Hepatocyte (in vitro differentiated cells): ENCODE measurements around the gene NME7. TPM values are rescaled to one million over a fixed set of nuclear protein-coding genes. Genes with fewer than 3 reads are reported as not detected.

Source experiments
- DNase-seq: peaks from one replicate; pipeline ENCODE4 v3.0.0-alpha.2; 2016; ENCODE audit warnings: low spot score
- H2AFZ ChIP-seq: fragments of 200-600 bp; sonication (generic); 2 replicates; pipeline ENCODE4 v1.6.0; 2016; ENCODE audit warnings: antibody characterized with exemption, mild to moderate bottlenecking
- H3K27ac ChIP-seq: fragments of 200-600 bp; sonication (generic); 2 replicates; pipeline ENCODE4 v1.5.1; 2016; ENCODE audit warnings: mild to moderate bottlenecking
- H3K27me3 ChIP-seq: fragments of 200-600 bp; sonication (generic); 2 replicates; pipeline ENCODE4 v1.6.1; 2016
- H3K36me3 ChIP-seq: fragments of 200-600 bp; sonication (generic); replicated peaks from 2 replicates; pipeline ENCODE4 v1.5.1; 2016; ENCODE audit warnings: low read depth; ENCODE audit not compliant: insufficient read depth
- H3K4me1 ChIP-seq: fragments of 200-600 bp; sonication (generic); 2 replicates; pipeline ENCODE4 v1.5.1; 2016; ENCODE audit warnings: mild to moderate bottlenecking, moderate library complexity; ENCODE audit not compliant: insufficient read depth
- H3K4me2 ChIP-seq: fragments of 200-600 bp; sonication (generic); 2 replicates; pipeline ENCODE4 v1.6.0; 2016
- H3K4me3 ChIP-seq: fragments of 200-600 bp; sonication (generic); 2 replicates; pipeline ENCODE4 v1.5.1; 2016; ENCODE audit warnings: mild to moderate bottlenecking
- H3K79me2 ChIP-seq: fragments of 200-600 bp; sonication (generic); 2 replicates; pipeline ENCODE4 v1.6.0; 2017; ENCODE audit warnings: mild to moderate bottlenecking
- H3K9me2 ChIP-seq: fragments of 200-600 bp; sonication (generic); replicated peaks from 2 replicates; pipeline ENCODE4 v1.6.0; 2017; ENCODE audit warnings: mild to moderate bottlenecking; ENCODE audit not compliant: insufficient read depth
- H3K9me3 ChIP-seq: fragments of 200-600 bp; sonication (generic); 2 replicates; pipeline ENCODE4 v1.5.1; 2016; ENCODE audit warnings: low read depth, mild to moderate bottlenecking
- H4K20me1 ChIP-seq: fragments of 200-600 bp; sonication (generic); 2 replicates; pipeline ENCODE4 v1.6.0; 2016; ENCODE audit warnings: mild to moderate bottlenecking; ENCODE audit not compliant: insufficient read depth, poor library complexity, severe bottlenecking
- EZH2 ChIP-seq: fragments of 200-600 bp; sonication (generic); IDR thresholded peaks from 2 replicates; pipeline ENCODE4 v1.6.1; 2016; ENCODE audit warnings: antibody characterized with exemption, mild to moderate bottlenecking, borderline replicate concordance
- EZH2phosphoT487 ChIP-seq: fragments of 200-600 bp; sonication (generic); IDR thresholded peaks from one replicate; pipeline ENCODE4 v1.6.1; 2018; ENCODE audit warnings: antibody characterized with exemption, mild to moderate bottlenecking, low read depth, moderate library complexity; ENCODE audit not compliant: unreplicated experiment, severe bottlenecking
- WGBS: methylation state at CpG from one replicate; pipeline ENCODE4 v1.1.6; 2016; ENCODE audit warnings: low lambda C conversion rate; ENCODE audit errors: missing lambda C conversion rate; 5-methylcytosine and 5-hydroxymethylcytosine counted together
- polyA plus RNA-seq: library from polyadenylated mRNA; unstranded; fragments of >200 nt; fragmentation: Nextera tagmentation; extraction: Ambion mirVana; gene quantifications from 2 replicates; pipeline ENCODE4 v1.2.1, GENCODE V29; 2016
- total RNA-seq: library from RNA; depleted of rRNA; stranded (reverse); fragments of >200 nt; gene quantifications from 2 replicates; pipeline ENCODE4 v1.2.3, GENCODE V29; 2014
- TF ChIP-seq, protein P1 (sequence below): fragments of 200-600 bp; sonication (generic); IDR thresholded peaks from 2 replicates; pipeline ENCODE4 v1.5.1; 2016; ENCODE audit warnings: antibody characterized with exemption, mild to moderate bottlenecking; ENCODE audit not compliant: poor library complexity

NME7 gene
- total and polyA plus RNA-seq, 2 experiments from 2014 or later = 13.7 to 76.5 TPM

DNA sequence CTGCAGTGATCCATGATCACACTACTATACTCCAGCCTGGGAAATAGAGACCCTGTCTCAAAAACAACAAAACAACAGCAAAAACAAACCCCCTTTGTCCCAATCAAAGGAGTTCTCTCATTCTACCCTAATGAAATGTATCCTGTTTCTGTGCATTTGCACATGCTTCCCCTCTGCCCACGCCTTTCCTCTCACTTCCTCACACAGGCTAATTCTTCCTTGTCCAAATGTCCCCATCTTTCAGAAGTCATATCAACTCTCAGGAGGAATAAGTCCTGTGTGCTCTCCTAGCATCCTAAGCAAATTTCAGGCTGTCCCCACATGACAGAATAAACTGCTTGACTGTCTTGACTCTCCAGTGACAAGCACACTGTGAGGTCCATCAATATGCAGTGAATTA is 269.2 kb downstream of the NME7 start:
- Histone ChIP-seq H3K79me2 (no peaks in the 10 kb centered on the region), H3K4me3 (no peak overlapping the region), H3K9me3 (no peaks in the 10 kb centered on the region), H3K4me1 (peaks cover 23% of the 10 kb centered on the region), H3K4me2 (no peak overlapping the region), H3K36me3 (no peaks in the 10 kb centered on the region), H3K9me2 (no peaks in the 10 kb centered on the region), H2AFZ (no peak overlapping the region), H3K27me3 (no peaks in the 10 kb centered on the region), H4K20me1 (no peaks in the 10 kb centered on the region), H3K27ac (no peak overlapping the region)
- 93% methylated on average over 1 of the region's 1 CpG for WGBS
- TF ChIP-seq, protein P1, sequence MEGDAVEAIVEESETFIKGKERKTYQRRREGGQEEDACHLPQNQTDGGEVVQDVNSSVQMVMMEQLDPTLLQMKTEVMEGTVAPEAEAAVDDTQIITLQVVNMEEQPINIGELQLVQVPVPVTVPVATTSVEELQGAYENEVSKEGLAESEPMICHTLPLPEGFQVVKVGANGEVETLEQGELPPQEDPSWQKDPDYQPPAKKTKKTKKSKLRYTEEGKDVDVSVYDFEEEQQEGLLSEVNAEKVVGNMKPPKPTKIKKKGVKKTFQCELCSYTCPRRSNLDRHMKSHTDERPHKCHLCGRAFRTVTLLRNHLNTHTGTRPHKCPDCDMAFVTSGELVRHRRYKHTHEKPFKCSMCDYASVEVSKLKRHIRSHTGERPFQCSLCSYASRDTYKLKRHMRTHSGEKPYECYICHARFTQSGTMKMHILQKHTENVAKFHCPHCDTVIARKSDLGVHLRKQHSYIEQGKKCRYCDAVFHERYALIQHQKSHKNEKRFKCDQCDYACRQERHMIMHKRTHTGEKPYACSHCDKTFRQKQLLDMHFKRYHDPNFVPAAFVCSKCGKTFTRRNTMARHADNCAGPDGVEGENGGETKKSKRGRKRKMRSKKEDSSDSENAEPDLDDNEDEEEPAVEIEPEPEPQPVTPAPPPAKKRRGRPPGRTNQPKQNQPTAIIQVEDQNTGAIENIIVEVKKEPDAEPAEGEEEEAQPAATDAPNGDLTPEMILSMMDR = no peak
- no peak for TF ChIP-seq EZH2phosphoT487
- no peak for TF ChIP-seq EZH2
- no peak for DNase-seq

DNA sequence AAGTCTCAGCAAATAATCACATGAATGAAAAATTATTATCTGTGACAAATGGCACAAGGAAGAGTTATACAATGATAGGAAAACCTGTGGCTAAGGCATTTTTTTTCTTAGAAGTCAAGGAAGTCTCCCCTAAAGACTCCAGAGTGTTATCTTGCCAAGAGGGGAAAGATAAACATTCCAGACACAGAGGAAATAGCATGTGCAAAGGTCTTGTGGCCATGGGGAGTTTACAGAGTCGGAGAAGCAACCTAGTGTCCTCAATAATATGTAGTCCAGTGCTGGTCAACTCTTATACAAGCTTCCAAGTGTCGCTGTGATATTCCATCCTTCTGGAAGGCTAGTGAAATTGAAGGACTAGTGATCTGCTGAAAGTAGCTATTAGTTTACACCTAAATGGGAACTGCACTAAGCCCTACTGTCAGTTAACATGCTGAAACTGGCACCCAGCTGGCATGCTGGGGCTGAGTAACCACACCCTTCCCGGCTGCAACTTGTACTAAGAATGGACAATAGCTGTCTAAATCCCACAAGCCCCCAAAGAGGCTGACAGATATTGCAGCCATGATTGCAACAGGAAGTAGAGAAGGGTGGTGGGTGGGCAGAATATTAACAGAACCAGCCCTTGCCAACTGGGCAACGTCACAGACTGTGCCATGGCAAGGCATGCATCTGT is 272.6 kb downstream of the NME7 start:
- H3K27me3 ChIP-seq = no peaks in the 10 kb centered on the region
- H3K4me3 ChIP-seq = no peak overlapping the region
- no peaks in the 10 kb centered on the region for H3K79me2 ChIP-seq
- H3K4me2 ChIP-seq = no peak overlapping the region
- H3K9me3 ChIP-seq = no peaks in the 10 kb centered on the region
- H4K20me1 ChIP-seq = no peaks in the 10 kb centered on the region
- no peak for DNase-seq
- no peaks in the 10 kb centered on the region for H3K9me2 ChIP-seq
- no peak overlapping the region for H3K27ac ChIP-seq
- H3K36me3 ChIP-seq = no peaks in the 10 kb centered on the region
- no peak overlapping the region for H2AFZ ChIP-seq
- WGBS = 85% methylated on average over 4 of the region's 4 CpGs
- TF ChIP-seq, protein P1 = no peak
- TF ChIP-seq EZH2phosphoT487 (no peak), EZH2 (no peak)
- no peaks in the 10 kb centered on the region for H3K4me1 ChIP-seq

DNA sequence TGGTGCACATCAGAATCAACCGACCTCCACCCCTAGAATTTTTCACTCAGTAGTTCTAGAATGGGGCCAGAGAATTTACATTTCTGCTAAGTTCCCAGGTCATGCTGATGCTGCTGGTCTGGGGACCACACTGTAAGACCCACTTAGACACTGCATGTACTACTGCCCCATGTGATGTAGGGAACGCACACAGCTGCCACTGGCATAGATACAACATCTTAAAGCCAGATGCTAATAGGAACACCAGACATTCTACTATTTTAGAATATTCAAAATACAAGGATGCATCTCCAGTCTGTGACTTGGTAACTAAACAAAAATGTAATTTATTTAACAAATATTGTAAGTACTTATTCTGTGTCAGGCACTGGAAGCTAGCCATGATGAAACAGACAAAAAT is 275.2 kb downstream of the NME7 start:
- no peak overlapping the region for H3K27ac ChIP-seq
- no peak overlapping the region for H3K4me2 ChIP-seq
- no peaks in the 10 kb centered on the region for H4K20me1 ChIP-seq
- H3K4me1 ChIP-seq = peaks cover 3% of the 10 kb centered on the region
- TF ChIP-seq, protein P1 = no peak
- TF ChIP-seq EZH2phosphoT487 (no peak), EZH2 (no peak)
- H3K9me3 ChIP-seq = no peaks in the 10 kb centered on the region
- DNase-seq = no peak
- no peaks in the 10 kb centered on the region for H3K79me2 ChIP-seq
- no peaks in the 10 kb centered on the region for H3K36me3 ChIP-seq
- H3K9me2 ChIP-seq = no peaks in the 10 kb centered on the region
- no peaks in the 10 kb centered on the region for H3K27me3 ChIP-seq
- H3K4me3 ChIP-seq = no peak overlapping the region
- H2AFZ ChIP-seq = no peak overlapping the region
- WGBS = 96% methylated on average over 2 of the region's 2 CpGs
